HG02588 (cell line): ENCODE measurements around the gene NKAIN2.
A peak's percentile ranks its signal among the peaks of the same experiment; 100 is the strongest.

ENCODE experiments used
- ATAC-seq: cut with Tn5 transposase; IDR thresholded peaks from one replicate; pipeline ENCODE4 v1.9.1; 2021; ENCODE audit warnings: mild to moderate bottlenecking, moderate library complexity; ENCODE audit not compliant: unreplicated experiment

The NKAIN2 gene

GRCh38 chr6:123806561-123806960 lies 2.9 kb downstream of the NKAIN2 start:
- ATAC-seq, result no peak

GRCh38 chr6:123808556-123808955 lies 4.9 kb downstream of the NKAIN2 start:
- no peak for ATAC-seq

- no peak for ATAC-seq
Measured at GRCh38 chr6:123810214-123810613, 6.5 kb downstream of the NKAIN2 start.

GRCh38 chr6:123810948-123811347 lies 7.3 kb downstream of the NKAIN2 start:
- no peak for ATAC-seq

- no peak for ATAC-seq
Measured at GRCh38 chr6:123811378-123811777, 7.7 kb downstream of the NKAIN2 start.

GRCh38 chr6:123812621-123813020 lies 9.0 kb downstream of the NKAIN2 start:
- ATAC-seq, result no peak

- ATAC-seq, result no peak
Measured at GRCh38 chr6:123821112-123821511, 17.4 kb downstream of the NKAIN2 start.

GRCh38 chr6:123829302-123829953 lies 25.8 kb downstream of the NKAIN2 start:
- no peak for ATAC-seq

GRCh38 chr6:123830120-123830519 lies 26.5 kb downstream of the NKAIN2 start:
- ATAC-seq, result no peak

GRCh38 chr6:123838505-123839234 lies 35.0 kb downstream of the NKAIN2 start:
- no peak for ATAC-seq

- ATAC-seq, result no peak
Measured at GRCh38 chr6:123841067-123841896, 37.6 kb downstream of the NKAIN2 start.

- ATAC-seq, result no peak
Measured at GRCh38 chr6:123844011-123844410, 40.3 kb downstream of the NKAIN2 start.

- ATAC-seq, result no peak
Measured at GRCh38 chr6:123848347-123848746, 44.7 kb downstream of the NKAIN2 start.

- no peak for ATAC-seq
Measured at GRCh38 chr6:123849406-123849805, 45.7 kb downstream of the NKAIN2 start.

GRCh38 chr6:123850555-123850954 lies 46.9 kb downstream of the NKAIN2 start:
- ATAC-seq, result no peak

- no peak for ATAC-seq
Measured at GRCh38 chr6:123854201-123854600, 50.5 kb downstream of the NKAIN2 start.

- no peak for ATAC-seq
Measured at GRCh38 chr6:123855506-123855905, 51.8 kb downstream of the NKAIN2 start.

GRCh38 chr6:123859291-123859690 lies 55.6 kb downstream of the NKAIN2 start:
- ATAC-seq, result no peak

- no peak for ATAC-seq
Measured at GRCh38 chr6:123869334-123869733, 65.7 kb downstream of the NKAIN2 start.

GRCh38 chr6:123873974-123874373 lies 70.3 kb downstream of the NKAIN2 start:
- ATAC-seq, result no peak

GRCh38 chr6:123875784-123876183 lies 72.1 kb downstream of the NKAIN2 start:
- no peak for ATAC-seq

- peak; percentile 78 for ATAC-seq
Measured at GRCh38 chr6:123879749-123880148, 76.1 kb downstream of the NKAIN2 start.
